HL-60 (cell line): Measurements from ENCODE around the gene TADA2B.

ENCODE experiments used
- DNase-seq, 2 experiments: peaks; one replicate each; pipeline ENCODE4 v3.0.0-alpha.2; 2010 to 2020; ENCODE audit warnings: low read depth in 1 of 2, low spot score in 1 of 2
- H3K27ac ChIP-seq: fragments of 250-450 bp; sonication (Bioruptor Pico); replicated peaks from 2 replicates; pipeline ENCODE4 v1.5.1; 2020; ENCODE audit warnings: mild to moderate bottlenecking, moderate library complexity
- H3K27me3 ChIP-seq: fragments of 250-450 bp; sonication (Bioruptor Pico); 2 replicates; pipeline ENCODE4 v1.5.1; 2021; ENCODE audit warnings: mild to moderate bottlenecking, moderate library complexity; ENCODE audit not compliant: insufficient read depth, poor library complexity, severe bottlenecking
- H3K4me3 ChIP-seq: replicated peaks from 2 replicates; pipeline ENCODE4 v1.5.1; 2011; ENCODE audit warnings: mild to moderate bottlenecking, control low read depth, low read length; ENCODE audit not compliant: insufficient read depth
- GABPA ChIP-seq: IDR thresholded peaks from 2 replicates; pipeline ENCODE4 v1.6.1; 2012; ENCODE audit warnings: low read depth
- POLR2AphosphoS5 ChIP-seq: IDR thresholded peaks from 2 replicates; pipeline ENCODE4 v1.6.1; 2012; ENCODE audit warnings: low read depth
- REST ChIP-seq: IDR thresholded peaks from 2 replicates; pipeline ENCODE4 v1.6.1; 2012; ENCODE audit warnings: low read depth; ENCODE audit not compliant: insufficient replicate concordance
- SPI1 ChIP-seq: IDR thresholded peaks from 2 replicates; pipeline ENCODE4 v1.6.1; 2012; ENCODE audit warnings: low read depth, mild to moderate bottlenecking, borderline replicate concordance
- TF ChIP-seq, protein P1 (sequence below): IDR thresholded peaks from one replicate; pipeline ENCODE4 v1.5.1; 2011; ENCODE audit warnings: low read length, control low read depth, inconsistent platforms; ENCODE audit not compliant: insufficient read depth

The TADA2B gene

GRCh38 chr4:7030856-7031255, 12.3 kb upstream of the TADA2B start:
- Histone ChIP-seq H3K27me3 (no peaks in the 10 kb centered on the region), H3K27ac (no peak overlapping the region), H3K4me3 (no peak overlapping the region)
- no peak for DNase-seq
- TF ChIP-seq POLR2AphosphoS5 (no peak), SPI1 (no peak), REST (no peak), GABPA (no peak)
- TF ChIP-seq, protein P1, sequence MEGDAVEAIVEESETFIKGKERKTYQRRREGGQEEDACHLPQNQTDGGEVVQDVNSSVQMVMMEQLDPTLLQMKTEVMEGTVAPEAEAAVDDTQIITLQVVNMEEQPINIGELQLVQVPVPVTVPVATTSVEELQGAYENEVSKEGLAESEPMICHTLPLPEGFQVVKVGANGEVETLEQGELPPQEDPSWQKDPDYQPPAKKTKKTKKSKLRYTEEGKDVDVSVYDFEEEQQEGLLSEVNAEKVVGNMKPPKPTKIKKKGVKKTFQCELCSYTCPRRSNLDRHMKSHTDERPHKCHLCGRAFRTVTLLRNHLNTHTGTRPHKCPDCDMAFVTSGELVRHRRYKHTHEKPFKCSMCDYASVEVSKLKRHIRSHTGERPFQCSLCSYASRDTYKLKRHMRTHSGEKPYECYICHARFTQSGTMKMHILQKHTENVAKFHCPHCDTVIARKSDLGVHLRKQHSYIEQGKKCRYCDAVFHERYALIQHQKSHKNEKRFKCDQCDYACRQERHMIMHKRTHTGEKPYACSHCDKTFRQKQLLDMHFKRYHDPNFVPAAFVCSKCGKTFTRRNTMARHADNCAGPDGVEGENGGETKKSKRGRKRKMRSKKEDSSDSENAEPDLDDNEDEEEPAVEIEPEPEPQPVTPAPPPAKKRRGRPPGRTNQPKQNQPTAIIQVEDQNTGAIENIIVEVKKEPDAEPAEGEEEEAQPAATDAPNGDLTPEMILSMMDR = no peak

- TF ChIP-seq SPI1 = no peak
- no peak for DNase-seq
- no peak overlapping the region for H3K27ac ChIP-seq
Measured at GRCh38 chr4:7031558-7032449, 11.4 kb upstream of the TADA2B start.

DNA sequence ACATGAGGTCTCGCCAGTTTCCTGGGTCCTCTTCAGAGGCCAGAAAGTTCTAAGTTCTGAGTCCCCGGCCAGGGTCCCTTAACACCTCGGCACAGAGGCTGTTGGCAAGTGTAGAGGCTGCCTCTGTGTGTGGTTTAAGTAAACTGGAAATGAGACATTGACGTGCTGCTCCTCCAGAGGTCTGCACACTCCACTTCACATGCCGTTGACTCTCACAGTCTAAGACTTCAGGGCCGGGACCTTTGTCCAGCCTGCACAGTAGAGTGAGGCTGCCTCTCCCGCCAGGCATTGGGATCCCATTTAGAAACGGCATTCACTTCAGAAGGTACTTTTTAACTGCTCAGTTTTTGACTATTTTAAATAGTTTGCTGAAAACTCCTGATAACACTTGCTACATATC, 10.6 kb upstream of the TADA2B start:
- Histone ChIP-seq H3K27me3 (no peaks in the 10 kb centered on the region), H3K27ac (no peak overlapping the region), H3K4me3 (no peak overlapping the region)
- TF ChIP-seq, protein P1 = no peak
- TF ChIP-seq GABPA (no peak), SPI1 (no peak), POLR2AphosphoS5 (no peak), REST (no peak)
- no peak for DNase-seq

More at GRCh38 chr4:7031558-7032449, 11.4 kb upstream of the TADA2B start:
- Histone ChIP-seq H3K4me3 (no peak overlapping the region), H3K27me3 (no peaks in the 10 kb centered on the region)

GRCh38 chr4:7034262-7035081, 8.7 kb upstream of the TADA2B start:
- no peaks in the 10 kb centered on the region for H3K27me3 ChIP-seq
- H3K4me3 ChIP-seq = no peak overlapping the region
- no peak overlapping the region for H3K27ac ChIP-seq
- TF ChIP-seq SPI1 = no peak
- TF ChIP-seq, protein P1 = no peak
- no peak for TF ChIP-seq REST
- no peak for TF ChIP-seq GABPA
- no peak for TF ChIP-seq POLR2AphosphoS5
- no peak for DNase-seq
